Uterus (tissue), 4 donors: ENCODE measurements around the gene FBXO47. TPM values are rescaled to one million over a fixed set of nuclear protein-coding genes. Genes with fewer than 3 reads are reported as not detected.
A peak's percentile ranks its signal among the peaks of the same experiment; 100 is the strongest.
"Not testable (repeated sequence)": the region's sequence is repeated elsewhere in the genome, so short reads cannot be mapped to it uniquely, and the experiment has no call there.

Source experiments
- DNase-seq, 2 donors: peaks; one replicate each; pipeline ENCODE4 v3.0.0-alpha.2; 2019 to 2020
- H3K27ac ChIP-seq, 2 donors: fragments of 200-600 bp; sonication (generic); 1 replicate in 1 of 2; 2 replicates in 1 of 2; pipeline ENCODE4 v1.5.1; 2016 to 2018
- H3K27me3 ChIP-seq, 2 donors: fragments of 200-600 bp; sonication (generic); one replicate each; pipeline ENCODE4 v1.5.1; 2018 to 2019; ENCODE audit warnings: control low read depth in 1 of 2
- H3K36me3 ChIP-seq, 2 donors: fragments of 200-600 bp; sonication (generic); one replicate each; pipeline ENCODE4 v1.5.1; 2019; ENCODE audit warnings: control low read depth in 1 of 2
- H3K4me1 ChIP-seq, 2 donors: fragments of 200-600 bp; sonication (generic); one replicate each; pipeline ENCODE4 v1.5.1; 2018 to 2019; ENCODE audit warnings: control low read depth in 1 of 2
- H3K4me3 ChIP-seq, 2 donors: fragments of 200-600 bp; sonication (generic); 1 replicate in 1 of 2; 2 replicates in 1 of 2; pipeline ENCODE4 v1.5.1; 2018 to 2019; ENCODE audit warnings: mild to moderate bottlenecking in 1 of 2
- H3K9me3 ChIP-seq, 2 donors: fragments of 200-600 bp; sonication (generic); one replicate each; pipeline ENCODE4 v1.5.1; 2019; ENCODE audit warnings: control low read depth in 1 of 2
- POLR2A ChIP-seq, 2 donors: fragments of 450-650 bp; IDR thresholded peaks; one replicate each; pipeline ENCODE4 v1.6.1; 2016; ENCODE audit warnings: antibody characterized with exemption in 2 of 2, mild to moderate bottlenecking in 1 of 2, moderate library complexity in 1 of 2
- intact Hi-C: fragments of 100-400 bp; cut with DNase I; formaldehyde crosslinking; loops from one replicate; pipeline ENCODE4 v1.15.1; 2023; ENCODE audit warnings: low total_unique reads
- total RNA-seq, 4 donors: library from RNA; depleted of rRNA in 3 of 4; stranded (reverse); fragments of >200 nt in 3 of 4; gene quantifications; one replicate each; pipeline versions ENCODE4 v1.1.0 to v1.2.4, GENCODE V29; 2014 to 2023
- TF ChIP-seq, protein P1 (sequence below), 4 experiments: fragments of 200-600 bp in 2 of 4; fragments of 450-650 bp in 2 of 4; sonication (generic) in 2 of 4; IDR thresholded peaks; one replicate each; pipeline ENCODE4 v1.5.1; 2016 to 2019; ENCODE audit warnings: antibody characterized with exemption in 4 of 4, mild to moderate bottlenecking in 2 of 4, moderate library complexity in 1 of 4
- donor health status: DM: yes; HTN: yes; CAD: no.

FBXO47 gene
- total RNA-seq, 4 donors from 2014 or later: 0.14 TPM; not detected in 3

DNA sequence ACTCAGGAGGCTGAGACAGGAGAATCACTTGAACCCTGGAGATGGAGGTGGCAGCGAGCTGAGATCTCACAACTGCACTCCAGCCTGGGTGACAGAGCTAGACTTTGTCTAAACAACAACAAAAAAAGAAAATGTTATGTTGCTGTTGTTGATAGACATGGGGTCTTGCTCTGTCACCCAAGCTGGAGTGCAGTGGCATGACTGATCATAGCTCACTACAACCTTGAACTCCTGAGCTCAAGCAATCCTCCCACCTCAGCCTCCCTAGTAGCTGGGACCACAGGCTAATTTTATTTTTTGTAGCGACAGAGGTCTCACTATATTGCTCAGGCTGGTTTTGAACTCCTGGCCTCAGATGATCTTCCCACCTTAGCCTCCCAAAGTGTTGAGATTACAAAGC lies 20.0 kb downstream of the FBXO47 start:
- no peak overlapping the region for H3K27ac ChIP-seq
- DNase-seq: no peak
- no peak for TF ChIP-seq POLR2A (IDR thresholded peaks at IDR 0.05)
- no peaks in the 10 kb centered on the region for H3K36me3 ChIP-seq
- H3K9me3 ChIP-seq: no peaks in the 10 kb centered on the region
- intact Hi-C loops: no loop called here
- no peak overlapping the region for H3K4me3 ChIP-seq
- no peaks in the 10 kb centered on the region for H3K4me1 ChIP-seq
- no peaks in the 10 kb centered on the region for H3K27me3 ChIP-seq

DNA sequence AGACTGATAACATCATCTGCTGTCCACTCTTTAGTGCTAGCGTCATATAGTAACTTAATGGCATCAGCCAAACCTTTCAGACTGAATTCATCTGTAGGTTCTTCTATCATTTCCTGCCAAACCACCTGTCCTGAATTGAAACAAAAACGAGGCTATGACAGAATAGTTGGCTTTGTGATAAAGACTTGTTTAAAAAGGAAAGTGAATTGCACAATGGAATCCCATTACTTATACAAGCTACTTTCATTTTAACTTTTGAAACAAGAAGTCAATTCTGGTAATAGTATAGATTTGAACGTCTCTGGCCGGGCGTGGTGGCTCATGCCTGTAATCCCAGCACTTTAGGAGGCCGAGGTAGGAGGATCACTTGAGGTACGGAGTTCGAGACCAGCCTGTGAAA lies 23.6 kb downstream of the FBXO47 start:
- no peaks in the 10 kb centered on the region for H3K36me3 ChIP-seq
- intact Hi-C loops: no loop called here

DNA sequence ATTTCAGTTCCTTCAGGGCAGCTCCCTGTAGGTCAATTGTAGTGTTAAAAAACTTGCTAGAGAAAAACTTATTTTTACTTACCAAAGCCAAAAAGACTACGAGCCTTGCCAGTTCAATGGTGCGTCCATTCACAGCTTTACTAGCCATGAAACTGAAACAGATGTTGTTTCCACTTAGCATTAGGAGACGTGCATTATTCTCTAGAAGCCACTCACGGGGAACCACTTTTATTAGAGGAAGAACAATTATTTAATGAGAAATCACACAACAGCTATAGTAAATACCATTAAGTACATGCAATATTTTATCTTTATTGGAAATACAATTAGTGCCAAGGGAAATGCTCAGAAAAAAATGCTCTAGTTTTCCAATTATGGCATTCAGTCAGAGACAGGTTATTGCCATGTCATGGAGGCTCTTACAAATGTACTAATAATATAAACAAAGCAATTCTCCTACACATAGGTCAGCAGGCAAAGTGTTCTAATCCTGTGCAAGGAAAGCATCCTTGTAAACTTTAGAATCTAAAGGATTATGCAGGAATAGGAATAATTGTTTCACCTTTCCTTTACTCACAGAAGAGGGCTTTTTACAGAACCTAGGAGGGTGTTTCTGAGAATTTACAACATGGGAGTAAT lies 24.4 kb downstream of the FBXO47 start:
- Histone ChIP-seq H3K9me3 (no peaks in the 10 kb centered on the region), H3K4me3 (no peak overlapping the region), H3K36me3 (no peaks in the 10 kb centered on the region), H3K27me3 (no peaks in the 10 kb centered on the region), H3K4me1 (no peaks in the 10 kb centered on the region), H3K27ac (peak overlapping the region in 1 of 2 donors; percentile 5)
- TF ChIP-seq POLR2A (IDR thresholded peaks at IDR 0.05): no peak
- TF ChIP-seq, protein P1, sequence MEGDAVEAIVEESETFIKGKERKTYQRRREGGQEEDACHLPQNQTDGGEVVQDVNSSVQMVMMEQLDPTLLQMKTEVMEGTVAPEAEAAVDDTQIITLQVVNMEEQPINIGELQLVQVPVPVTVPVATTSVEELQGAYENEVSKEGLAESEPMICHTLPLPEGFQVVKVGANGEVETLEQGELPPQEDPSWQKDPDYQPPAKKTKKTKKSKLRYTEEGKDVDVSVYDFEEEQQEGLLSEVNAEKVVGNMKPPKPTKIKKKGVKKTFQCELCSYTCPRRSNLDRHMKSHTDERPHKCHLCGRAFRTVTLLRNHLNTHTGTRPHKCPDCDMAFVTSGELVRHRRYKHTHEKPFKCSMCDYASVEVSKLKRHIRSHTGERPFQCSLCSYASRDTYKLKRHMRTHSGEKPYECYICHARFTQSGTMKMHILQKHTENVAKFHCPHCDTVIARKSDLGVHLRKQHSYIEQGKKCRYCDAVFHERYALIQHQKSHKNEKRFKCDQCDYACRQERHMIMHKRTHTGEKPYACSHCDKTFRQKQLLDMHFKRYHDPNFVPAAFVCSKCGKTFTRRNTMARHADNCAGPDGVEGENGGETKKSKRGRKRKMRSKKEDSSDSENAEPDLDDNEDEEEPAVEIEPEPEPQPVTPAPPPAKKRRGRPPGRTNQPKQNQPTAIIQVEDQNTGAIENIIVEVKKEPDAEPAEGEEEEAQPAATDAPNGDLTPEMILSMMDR (IDR thresholded peaks at IDR 0.05): no peak
- intact Hi-C loops: no loop called here
- no peak for DNase-seq

More for the DNA sequence above, 23.6 kb downstream of the FBXO47 start:
- no peaks in the 10 kb centered on the region for H3K4me1 ChIP-seq
- H3K9me3 ChIP-seq: no peaks in the 10 kb centered on the region
- H3K4me3 ChIP-seq: no peak overlapping the region
- no peak overlapping the region for H3K27ac ChIP-seq
- TF ChIP-seq POLR2A (IDR thresholded peaks at IDR 0.05): no peak
- TF ChIP-seq, protein P1 (IDR thresholded peaks at IDR 0.05): no peak
- H3K27me3 ChIP-seq: no peaks in the 10 kb centered on the region
- no peak for DNase-seq

DNA sequence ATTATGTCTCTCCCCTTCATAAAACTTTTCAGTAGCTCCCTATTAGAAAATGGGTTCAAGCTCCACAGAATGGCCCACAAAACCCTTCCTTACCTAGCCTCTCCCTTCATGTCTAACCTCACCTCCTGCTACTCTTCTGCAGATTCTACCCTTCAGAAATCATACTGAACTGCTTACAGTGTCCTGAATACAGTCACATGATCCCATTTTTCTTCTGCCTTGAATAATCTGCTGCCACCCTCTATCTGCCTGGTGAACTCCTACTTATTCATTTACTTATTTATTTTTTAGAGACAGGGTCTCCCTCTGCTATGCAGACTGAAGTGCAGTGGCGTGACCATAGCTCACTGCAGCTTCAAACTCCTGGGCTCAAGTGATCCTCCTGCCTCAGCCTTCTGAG lies 26.8 kb downstream of the FBXO47 start:
- Histone ChIP-seq H3K27me3 (no peaks in the 10 kb centered on the region), H3K36me3 (no peaks in the 10 kb centered on the region), H3K4me3 (no peak overlapping the region), H3K4me1 (no peaks in the 10 kb centered on the region), H3K9me3 (no peaks in the 10 kb centered on the region), H3K27ac (no peak overlapping the region)
- DNase-seq: no peak
- intact Hi-C loops: no loop called here
- TF ChIP-seq, protein P1 (IDR thresholded peaks at IDR 0.05): no peak
- no peak for TF ChIP-seq POLR2A (IDR thresholded peaks at IDR 0.05)

DNA sequence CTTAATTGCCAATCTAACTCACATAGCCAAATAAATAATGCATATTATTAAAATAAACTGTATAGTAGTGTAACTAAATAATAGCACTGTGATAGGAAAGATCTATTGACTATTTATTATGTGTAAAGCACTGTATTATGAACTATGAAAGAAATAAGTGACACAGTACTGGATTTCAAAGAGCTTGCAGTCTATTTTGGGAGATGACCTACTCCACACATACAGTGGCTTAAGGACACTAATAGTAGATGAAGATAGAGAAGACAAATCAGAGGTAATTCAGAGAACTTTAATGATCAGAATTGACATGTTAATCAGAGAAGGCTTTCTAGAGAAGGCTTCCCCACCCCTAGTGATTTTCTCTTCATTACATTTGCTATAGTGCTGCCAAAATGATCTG lies 27.2 kb downstream of the FBXO47 start:
- intact Hi-C loops: no loop called here
- no peak for TF ChIP-seq POLR2A (IDR thresholded peaks at IDR 0.05)
- TF ChIP-seq, protein P1 (IDR thresholded peaks at IDR 0.05): no peak
- no peak overlapping the region for H3K4me3 ChIP-seq
- DNase-seq: no peak
- no peaks in the 10 kb centered on the region for H3K4me1 ChIP-seq
- no peaks in the 10 kb centered on the region for H3K9me3 ChIP-seq
- no peaks in the 10 kb centered on the region for H3K36me3 ChIP-seq
- no peaks in the 10 kb centered on the region for H3K27me3 ChIP-seq
- H3K27ac ChIP-seq: no peak overlapping the region

DNA sequence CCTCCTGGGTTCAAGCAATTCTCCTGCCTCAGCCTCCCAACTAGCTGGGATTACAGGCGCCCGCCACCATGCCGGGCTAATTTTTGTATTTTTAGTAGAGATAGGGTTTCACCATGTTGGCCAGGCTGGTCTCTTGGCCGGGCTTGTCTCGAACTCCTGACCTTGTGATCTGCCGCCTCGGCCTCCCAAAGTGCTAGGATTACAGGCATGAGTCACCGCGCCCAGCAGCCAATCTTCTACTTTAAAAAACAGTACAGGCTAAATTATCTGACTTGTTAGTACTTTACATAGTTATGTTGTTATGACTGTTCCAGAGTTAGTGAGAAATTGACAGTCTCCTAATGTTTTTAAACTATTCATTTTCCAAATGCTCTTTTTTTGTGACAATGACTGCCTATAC lies 33.2 kb downstream of the FBXO47 start:
- H3K4me1 ChIP-seq, H3K27ac ChIP-seq, H3K9me3 ChIP-seq, DNase-seq, intact Hi-C loops, H3K36me3 ChIP-seq, H3K27me3 ChIP-seq, H3K4me3 ChIP-seq: not testable (repeated sequence)

DNA sequence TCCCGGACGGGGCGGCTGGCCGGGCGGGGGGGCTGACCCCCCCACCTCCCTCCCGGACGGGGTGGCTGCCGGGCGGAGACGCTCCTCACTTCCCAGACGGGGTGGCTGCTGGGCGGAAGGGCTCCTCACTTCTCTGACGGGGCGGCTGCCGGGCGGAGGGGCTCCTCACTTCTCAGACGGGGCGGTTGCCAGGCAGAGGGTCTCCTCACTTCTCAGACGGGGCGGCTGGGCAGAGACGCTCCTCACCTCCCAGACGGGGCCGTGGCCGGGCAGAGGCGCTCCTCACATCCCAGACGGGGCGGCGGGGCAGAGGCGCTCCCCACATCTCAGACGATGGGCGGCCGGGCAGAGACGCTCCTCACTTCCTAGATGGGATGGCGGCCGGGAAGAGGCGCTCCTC lies 36.4 kb downstream of the FBXO47 start:
- H3K9me3 ChIP-seq, H3K36me3 ChIP-seq, intact Hi-C loops, H3K27me3 ChIP-seq, H3K27ac ChIP-seq, H3K4me1 ChIP-seq, DNase-seq, H3K4me3 ChIP-seq: not testable (repeated sequence)
